Activated CD4-positive, alpha-beta T cell treated with anti-CD3 and anti-CD28 coated beads, Interleukin-2, amount 50 U/mL, for 1 hour (primary cell): Measurements from ENCODE around the gene GPR132.
"Not testable (repeated sequence)": the region's sequence is repeated elsewhere in the genome, so short reads cannot be mapped to it uniquely, and the experiment has no call there.

Experiments
- DNase-seq: peaks from one replicate; pipeline ENCODE4 v3.0.0-alpha.2; 2020

The GPR132 gene

GRCh38 chr14:105035616-105036015 is 29.6 kb downstream of the GPR132 start:
- DNase-seq = not testable (repeated sequence)

DNA sequence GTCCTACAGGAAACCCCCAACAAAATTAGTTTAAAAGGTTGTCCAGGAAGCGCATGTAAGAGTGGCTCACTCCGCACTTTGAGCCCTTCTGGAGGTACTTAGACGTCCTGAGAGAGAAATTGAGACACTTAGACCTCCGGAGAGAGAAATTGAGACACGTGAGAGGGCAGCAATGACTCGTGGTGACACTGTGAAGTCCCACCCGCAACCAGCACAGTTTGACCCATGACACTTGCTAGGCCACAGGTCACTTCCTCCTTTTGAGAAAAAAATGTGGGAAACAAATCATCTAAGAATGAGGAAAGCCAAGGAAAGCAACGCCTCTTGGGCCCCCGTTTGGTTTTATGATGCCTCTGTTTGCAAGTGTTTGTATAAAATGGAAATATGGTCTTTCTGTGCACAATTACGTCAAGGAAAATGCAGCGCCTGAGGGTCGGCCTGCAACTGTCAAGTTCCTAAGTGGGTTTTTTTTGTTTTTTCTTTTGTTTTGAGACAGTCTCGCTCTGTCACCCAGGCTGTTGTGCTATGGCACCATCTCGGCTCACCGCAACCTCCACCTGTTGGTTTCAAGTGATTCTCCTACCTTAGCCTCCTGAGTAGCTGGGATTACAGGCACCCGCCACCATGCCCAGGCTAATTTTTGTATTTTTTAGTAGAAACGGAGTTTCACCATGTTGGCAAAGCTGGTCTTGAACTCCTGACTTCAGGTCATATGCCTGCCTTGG is 30.8 kb downstream of the GPR132 start:
- DNase-seq = no peak

- not testable (repeated sequence) for DNase-seq
These were observed 31.8 kb downstream of the GPR132 start for GRCh38 chr14:105033412-105033900.

DNA sequence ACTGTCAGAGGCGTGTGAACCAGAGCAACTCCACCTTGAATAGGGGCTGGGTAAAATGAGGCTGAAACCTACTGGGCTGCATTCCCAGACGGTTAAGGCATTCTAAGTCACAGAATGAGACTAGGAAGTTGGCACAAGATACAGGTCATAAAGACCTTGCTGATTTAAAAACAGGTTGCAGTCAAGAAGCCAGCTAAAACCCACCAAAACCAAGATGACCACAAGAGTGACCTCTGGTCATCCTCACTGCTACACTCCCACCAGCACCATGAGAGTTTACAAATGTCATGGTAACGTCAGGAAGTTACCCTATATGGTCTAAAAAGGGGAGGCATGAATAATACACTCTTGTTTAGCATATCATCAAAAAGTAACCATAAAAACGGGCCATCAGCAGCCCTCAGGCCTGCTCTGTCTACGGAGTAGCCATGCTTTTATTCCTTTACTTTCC is 32.8 kb downstream of the GPR132 start:
- not testable (repeated sequence) for DNase-seq

DNA sequence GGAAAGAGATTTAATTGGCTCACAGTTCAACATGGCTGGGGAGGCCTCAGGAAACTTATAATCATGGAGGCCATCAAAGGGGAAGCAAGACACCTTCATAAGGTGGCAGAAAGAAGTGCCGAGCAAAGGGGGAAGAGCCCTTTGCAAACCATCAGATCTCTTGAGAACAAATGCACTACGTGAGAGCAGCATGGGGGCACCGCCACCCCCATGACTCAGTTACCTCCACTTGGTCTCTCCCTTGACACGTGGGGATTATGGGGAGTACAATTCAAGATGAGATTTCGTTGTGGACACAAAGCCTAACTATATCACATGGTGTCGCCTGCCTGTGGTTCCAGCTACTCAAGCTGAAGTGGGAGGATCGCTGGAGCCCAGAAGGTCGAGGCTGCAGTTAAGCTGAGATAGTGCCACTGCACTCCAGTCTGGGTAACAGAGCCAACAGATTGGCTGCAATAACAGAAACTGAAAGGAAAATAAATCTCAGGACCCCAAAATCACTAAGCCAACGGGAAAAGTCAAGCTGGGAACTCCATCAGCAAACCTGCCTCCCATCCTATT is 34.3 kb downstream of the GPR132 start:
- no peak for DNase-seq

- DNase-seq = no peak
These were observed 35.0 kb downstream of the GPR132 start for GRCh38 chr14:105030194-105030593.

DNA sequence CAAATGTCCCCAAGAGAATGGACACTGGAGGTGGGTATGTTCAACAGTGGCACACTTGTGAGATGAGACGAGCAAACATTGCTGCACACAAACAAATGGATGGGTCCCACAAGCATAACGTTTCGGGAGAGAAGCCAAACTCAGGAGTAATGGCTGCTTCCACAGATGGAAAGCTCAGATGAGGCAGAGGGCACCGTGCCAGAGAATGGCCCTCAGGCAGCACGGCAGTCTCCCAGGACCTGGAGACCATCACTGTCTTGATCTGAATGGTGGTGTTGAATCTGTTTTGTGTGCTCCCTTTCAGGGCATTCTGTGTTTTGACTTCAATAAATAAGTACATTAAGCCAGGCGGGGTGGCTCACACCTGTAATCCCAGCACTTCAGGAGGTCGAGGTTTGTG is 35.8 kb downstream of the GPR132 start:
- no peak for DNase-seq

DNA sequence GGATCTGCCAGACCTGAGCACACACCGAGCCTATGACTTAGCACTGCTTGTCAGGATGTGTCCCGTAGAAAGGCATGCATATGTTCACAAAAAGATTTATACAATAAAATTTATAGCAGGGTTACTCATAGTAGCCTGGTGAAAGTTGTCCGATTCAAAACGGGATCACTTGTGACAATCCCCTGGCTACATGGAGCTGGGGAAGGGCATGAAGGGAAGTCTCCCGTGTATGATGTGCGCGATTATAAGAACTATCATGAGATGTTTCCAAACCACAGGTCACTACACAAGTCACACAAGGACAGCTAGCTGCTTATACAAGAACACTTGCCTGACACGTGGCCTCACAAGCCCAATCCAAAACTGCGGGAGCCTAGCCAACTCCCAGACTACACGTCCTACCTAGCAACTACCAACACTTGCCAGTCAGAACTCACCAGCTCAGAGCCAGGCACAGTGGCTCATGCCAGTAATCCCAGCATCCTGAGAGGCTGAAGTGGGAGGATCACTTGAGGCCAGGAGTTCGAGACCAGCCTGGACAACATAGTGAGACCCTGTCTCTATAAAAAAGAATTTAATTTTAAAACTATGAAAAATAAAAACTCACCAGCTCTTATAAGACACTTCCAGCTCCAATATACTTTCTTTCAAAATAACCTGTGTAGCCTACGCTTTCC is 36.8 kb downstream of the GPR132 start:
- DNase-seq = no peak

GRCh38 chr14:105027718-105028117 is 37.5 kb downstream of the GPR132 start:
- DNase-seq = not testable (repeated sequence)

- no peak for DNase-seq
These were observed 38.2 kb downstream of the GPR132 start for GRCh38 chr14:105026802-105027563.

GRCh38 chr14:105026033-105026785 is 39.0 kb downstream of the GPR132 start:
- DNase-seq = no peak

- DNase-seq = no peak
These were observed 39.8 kb downstream of the GPR132 start for GRCh38 chr14:105025429-105025828.

- no peak for DNase-seq
These were observed 41.3 kb downstream of the GPR132 start for GRCh38 chr14:105023791-105024480.

- no peak for DNase-seq
These were observed 42.1 kb downstream of the GPR132 start for GRCh38 chr14:105023144-105023543.

GRCh38 chr14:105022276-105022670 is 43.0 kb downstream of the GPR132 start:
- no peak for DNase-seq

- no peak for DNase-seq
These were observed 43.5 kb downstream of the GPR132 start for GRCh38 chr14:105021656-105022275.

DNA sequence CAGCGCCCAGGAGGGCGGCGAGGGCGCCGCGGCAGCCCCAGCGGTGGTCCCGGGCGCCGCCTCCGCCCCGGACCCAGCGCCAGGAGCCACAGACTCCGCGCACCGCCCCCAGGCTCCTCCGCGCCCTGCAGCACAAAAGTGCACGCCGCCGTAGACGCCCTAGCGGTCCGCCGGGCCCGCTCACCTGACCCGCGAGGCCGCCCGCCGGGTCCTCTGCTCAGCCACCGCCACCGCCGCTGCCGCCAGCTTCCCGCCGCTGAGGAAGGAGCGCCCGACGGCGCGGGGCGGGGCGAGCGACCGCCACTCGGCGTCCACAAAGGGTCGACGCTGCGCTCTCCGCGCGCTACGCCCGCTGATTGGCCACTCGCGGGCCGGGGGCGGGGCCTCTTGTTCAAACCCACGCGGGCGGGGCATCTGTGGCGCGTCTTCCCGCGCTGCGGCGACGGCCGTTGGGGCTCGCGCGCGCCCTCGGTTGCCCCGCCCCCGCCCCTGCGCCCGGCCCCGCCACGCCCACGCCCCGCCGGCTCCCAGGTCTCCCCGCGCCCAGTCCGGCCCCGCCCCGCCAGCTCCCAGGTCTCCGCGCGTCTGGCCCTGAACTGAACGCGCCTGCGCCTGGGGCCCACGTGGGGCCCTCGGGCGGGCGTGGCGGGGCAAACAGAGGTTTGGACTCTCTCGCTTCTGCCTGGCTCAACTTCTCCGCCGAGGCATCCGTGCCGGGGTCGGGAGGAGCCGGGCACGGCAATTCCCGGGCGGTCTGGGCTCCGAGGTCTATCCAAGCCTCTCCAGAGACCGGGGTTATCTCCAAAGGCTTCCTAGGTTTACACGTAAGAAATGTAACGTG is 44.2 kb downstream of the GPR132 start, which contains the start of gene CDCA4:
Gene CDCA4, minus strand, starts transcription at position 269 of the 841 bp plus-strand sequence. CDS start 9,154 bp downstream, outside the sequence.
- DNase-seq = peak; percentile 97

DNA sequence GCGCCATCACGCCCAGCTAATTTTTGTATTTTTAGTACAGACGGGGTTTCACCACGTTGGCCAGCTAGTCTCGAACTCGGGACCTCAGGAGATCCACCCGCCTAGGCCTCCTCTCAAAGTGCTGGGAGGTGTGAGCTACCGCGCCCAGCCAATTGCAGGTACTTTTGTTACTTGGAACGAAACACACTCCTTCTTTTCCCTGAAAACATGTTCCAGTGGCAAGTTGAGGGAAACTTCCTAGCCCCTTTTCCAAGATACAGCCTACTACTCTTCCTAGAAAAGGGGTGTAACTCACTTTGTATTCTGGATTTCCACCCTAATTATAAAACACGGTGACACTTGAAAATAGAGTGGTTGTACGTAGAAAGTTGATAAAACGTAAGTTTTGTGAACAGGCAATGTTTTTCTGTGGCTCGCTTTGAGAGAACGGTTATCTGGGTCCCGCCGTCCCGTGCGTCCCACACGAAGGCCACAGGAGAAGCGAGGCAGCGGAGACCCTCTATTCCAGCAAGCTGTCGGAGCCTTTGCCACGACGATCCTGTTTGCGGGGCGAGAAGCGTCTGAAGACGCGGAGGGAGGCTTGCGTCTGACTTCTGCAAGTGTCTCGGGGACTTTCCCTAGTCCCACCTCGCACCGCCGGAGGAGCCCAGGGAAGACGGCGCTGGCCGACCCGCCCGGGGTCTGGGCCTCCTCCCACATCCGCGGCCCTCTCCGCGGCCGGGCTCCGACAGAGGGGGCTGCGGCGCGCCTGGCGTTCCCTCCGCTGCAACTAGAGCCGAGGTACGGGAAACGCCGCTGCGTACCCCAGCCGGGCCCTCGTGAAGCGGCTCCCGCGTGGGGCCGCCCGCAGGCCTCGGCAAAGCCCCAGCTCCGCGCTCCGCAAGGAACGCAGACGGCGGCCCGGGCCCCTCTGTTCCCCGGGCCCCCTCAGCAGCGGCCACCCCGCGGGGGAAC is 45.1 kb downstream of the GPR132 start:
- peak; percentile 58 for DNase-seq

GRCh38 chr14:105018414-105018813 is 46.8 kb downstream of the GPR132 start:
- DNase-seq = no peak
